ENCODE data around the gene EXOC3L2.

The EXOC3L2 gene

GRCh38 chr19:45263013-45263412 lies 17.8 kb upstream of the EXOC3L2 start:
- in situ Hi-C loops (cut with HindIII; ENCODE audit: low pct_ligation_motif_present, low pct_unique_long_range_greater_than_20kb, low sequenced_read_pairs), result no loop called here
- DNase-seq, result no peak

- no peak for DNase-seq
Observed at GRCh38 chr19:45262570-45262969, 17.4 kb upstream of the EXOC3L2 start.

GRCh38 chr19:45258862-45259261 lies 13.7 kb upstream of the EXOC3L2 start:
- in situ Hi-C loops (cut with HindIII; ENCODE audit: low pct_ligation_motif_present, low pct_unique_long_range_greater_than_20kb, low sequenced_read_pairs), result no loop called here
- no peak for DNase-seq

More at GRCh38 chr19:45262570-45262969, 17.4 kb upstream of the EXOC3L2 start:
- in situ Hi-C loops (cut with HindIII; ENCODE audit: low pct_ligation_motif_present, low pct_unique_long_range_greater_than_20kb, low sequenced_read_pairs), result no loop called here

GRCh38 chr19:45256836-45257235 lies 11.6 kb upstream of the EXOC3L2 start:
- no peak for DNase-seq
- in situ Hi-C loops (cut with HindIII; ENCODE audit: low pct_ligation_motif_present, low pct_unique_long_range_greater_than_20kb, low sequenced_read_pairs), result no loop called here

GRCh38 chr19:45255611-45256157 lies 10.5 kb upstream of the EXOC3L2 start:
- in situ Hi-C loops (cut with HindIII; ENCODE audit: low pct_ligation_motif_present, low pct_unique_long_range_greater_than_20kb, low sequenced_read_pairs), result no loop called here
- no peak for DNase-seq

- DNase-seq, result no peak
- in situ Hi-C loops (cut with HindIII; ENCODE audit: low pct_ligation_motif_present, low pct_unique_long_range_greater_than_20kb, low sequenced_read_pairs), result no loop called here
Observed at GRCh38 chr19:45254044-45254531, 8.9 kb upstream of the EXOC3L2 start.

GRCh38 chr19:45253396-45254027 lies 8.3 kb upstream of the EXOC3L2 start:
- in situ Hi-C loops (cut with HindIII; ENCODE audit: low pct_ligation_motif_present, low pct_unique_long_range_greater_than_20kb, low sequenced_read_pairs), result no loop called here
- DNase-seq, result peak; percentile 43

GRCh38 chr19:45251452-45252354 lies 6.5 kb upstream of the EXOC3L2 start:
- in situ Hi-C loops (cut with HindIII; ENCODE audit: low pct_ligation_motif_present, low pct_unique_long_range_greater_than_20kb, low sequenced_read_pairs), result no loop called here
- DNase-seq, result no peak

- in situ Hi-C loops (cut with HindIII; ENCODE audit: low pct_ligation_motif_present, low pct_unique_long_range_greater_than_20kb, low sequenced_read_pairs), result no loop called here
- peak; percentile 51 for DNase-seq
Observed at GRCh38 chr19:45250832-45251451, 5.7 kb upstream of the EXOC3L2 start, which contains the start of gene MARK4. MARK4 (plus strand) TSS chr19:45251271; CDS start chr19:45251589, 318 bp downstream.

GRCh38 chr19:45250216-45250831 lies 5.1 kb upstream of the EXOC3L2 start:
- DNase-seq, result no peak
- in situ Hi-C loops (cut with HindIII; ENCODE audit: low pct_ligation_motif_present, low pct_unique_long_range_greater_than_20kb, low sequenced_read_pairs), result no loop called here

- in situ Hi-C loops (cut with HindIII; ENCODE audit: low pct_ligation_motif_present, low pct_unique_long_range_greater_than_20kb, low sequenced_read_pairs), result no loop called here
Observed at GRCh38 chr19:45249261-45250033, 4.2 kb upstream of the EXOC3L2 start.

GRCh38 chr19:45247136-45247535 lies 1.9 kb upstream of the EXOC3L2 start:
- in situ Hi-C loops (cut with HindIII; ENCODE audit: low pct_ligation_motif_present, low pct_unique_long_range_greater_than_20kb, low sequenced_read_pairs), result no loop called here
- DNase-seq, result no peak

More at GRCh38 chr19:45249261-45250033, 4.2 kb upstream of the EXOC3L2 start:
- DNase-seq, result no peak

GRCh38 chr19:45245826-45246225 lies 619 bp upstream of the EXOC3L2 start:
- in situ Hi-C loops (cut with HindIII; ENCODE audit: low pct_ligation_motif_present, low pct_unique_long_range_greater_than_20kb, low sequenced_read_pairs), result no loop called here
- DNase-seq, result no peak

GRCh38 chr19:45244133-45244794 lies 943 bp downstream of the EXOC3L2 start:
- in situ Hi-C loops (cut with HindIII; ENCODE audit: low pct_ligation_motif_present, low pct_unique_long_range_greater_than_20kb, low sequenced_read_pairs), result no loop called here
- no peak for DNase-seq

- DNase-seq, result no peak
- in situ Hi-C loops (cut with HindIII; ENCODE audit: low pct_ligation_motif_present, low pct_unique_long_range_greater_than_20kb, low sequenced_read_pairs), result no loop called here
Observed at GRCh38 chr19:45243144-45243732, 2.0 kb downstream of the EXOC3L2 start.

GRCh38 chr19:45238556-45238955 lies 6.7 kb downstream of the EXOC3L2 start:
- in situ Hi-C loops (cut with HindIII; ENCODE audit: low pct_ligation_motif_present, low pct_unique_long_range_greater_than_20kb, low sequenced_read_pairs), result no loop called here
- DNase-seq, result no peak

- in situ Hi-C loops (cut with HindIII; ENCODE audit: low pct_ligation_motif_present, low pct_unique_long_range_greater_than_20kb, low sequenced_read_pairs), result no loop called here
Observed at GRCh38 chr19:45235485-45235884, 9.7 kb downstream of the EXOC3L2 start.

More at GRCh38 chr19:45235485-45235884, 9.7 kb downstream of the EXOC3L2 start:
- DNase-seq, result no peak
